ENCODE data around the gene KCNMA1. TPM values are rescaled to one million over a fixed set of nuclear protein-coding genes. Genes with fewer than 3 reads are reported as not detected.

KCNMA1 gene
- total RNA-seq, 1 experiment from 2014 or later = 0.49 TPM

GRCh38 chr10:77631241-77631640, 6.4 kb downstream of the KCNMA1 start:
- ChIA-PET POLR2A (no interaction called here), CTCF (no interaction called here), RAD21 (ENCODE audit: low non-redundant PET in 1 of 2, low total read pairs in 2 of 2, uncharacterized antibody in 2 of 2, unreplicated experiment in 2 of 2) (no interaction called here)
- no peaks in the 10 kb centered on the region for H3K36me3 ChIP-seq (ENCODE audit: control insufficient read depth in 1 of 2, insufficient read depth in 2 of 2, low read length in 2 of 2)
- no peaks in the 10 kb centered on the region for H3K9me2 ChIP-seq (ENCODE audit: insufficient read depth)
- peaks cover 3 to 15% of the 10 kb centered on the region in 2 experiments; a peak in 2 of 4 replicates for H3K4me1 ChIP-seq (ENCODE audit: control insufficient read depth in 1 of 2, insufficient read depth in 2 of 2, low read length in 2 of 2)
- ATAC-seq (no peak), DNase-seq (ENCODE audit: low read depth, low spot score) (no peak)
- no peaks in the 10 kb centered on the region for H3K79me2 ChIP-seq (ENCODE audit: insufficient read depth, low read length)
- no peak overlapping the region for H2AFZ ChIP-seq (ENCODE audit: low read depth, low read length, poor library complexity, severe bottlenecking)
- intact Hi-C loops (cut with micrococcal nuclease) = no loop called here
- no peak overlapping the region for H3K27ac ChIP-seq (ENCODE audit: low read depth, low read length)
- no peak overlapping the region for H3K9ac ChIP-seq (ENCODE audit: low read length)
- TF ChIP-seq SRF (IDR thresholded peaks at IDR 0.05; ENCODE audit: low read depth) = no peak
- no peak for TF ChIP-seq YY1 (IDR thresholded peaks at IDR 0.05; ENCODE audit: extremely low read depth, insufficient replicate concordance, low read depth, low read length)
- TF ChIP-seq FOSL1 (IDR thresholded peaks at IDR 0.05; ENCODE audit: low read depth) = no peak
- TF ChIP-seq POLR2A (IDR thresholded peaks at IDR 0.05; ENCODE audit: borderline replicate concordance, extremely low read depth, insufficient read depth, insufficient read length) = no peak
- TF ChIP-seq ZBTB33 (IDR thresholded peaks at IDR 0.05; ENCODE audit: extremely low read depth, insufficient replicate concordance, low read length) = no peak
- TF ChIP-seq TCF7L2 (IDR thresholded peaks at IDR 0.05; ENCODE audit: borderline replicate concordance, extremely low read depth, insufficient read depth, insufficient read length) = no peak
- no peak for TF ChIP-seq SIN3A (IDR thresholded peaks at IDR 0.05; ENCODE audit: low read depth)
- H3K4me2 ChIP-seq (ENCODE audit: low read length) = no peak overlapping the region
- no peaks in the 10 kb centered on the region for H4K20me1 ChIP-seq (ENCODE audit: insufficient read depth)
- H3K4me3 ChIP-seq (replicated peaks in 1 of 2; ENCODE audit: low read depth in 1 of 2, low read length in 2 of 2) = no peak overlapping the region
- H3K27me3 ChIP-seq (ENCODE audit: insufficient read depth, low read length) = peaks cover 3% of the 10 kb centered on the region; the same call in 1 of the 2 replicates
- H3K9me3 ChIP-seq (ENCODE audit: control insufficient read depth in 1 of 2, insufficient read depth in 1 of 2, low read depth in 1 of 2, low read length in 2 of 2) = no peaks in the 10 kb centered on the region
- BruUV-seq (replicated peaks) = no TSS peak

GRCh38 chr10:77630507-77630848, 7.1 kb downstream of the KCNMA1 start:
- ChIA-PET POLR2A (no interaction called here), RAD21 (ENCODE audit: low non-redundant PET in 1 of 2, low total read pairs in 2 of 2, uncharacterized antibody in 2 of 2, unreplicated experiment in 2 of 2) (no interaction called here), CTCF (no interaction called here)
- H3K4me3 ChIP-seq (replicated peaks in 1 of 2; ENCODE audit: low read depth in 1 of 2, low read length in 2 of 2) = no peak overlapping the region
- no peak overlapping the region for H2AFZ ChIP-seq (ENCODE audit: low read depth, low read length, poor library complexity, severe bottlenecking)
- intact Hi-C loops (cut with micrococcal nuclease) = no loop called here
- TF ChIP-seq CEBPB (IDR thresholded peaks at IDR 0.05; ENCODE audit: low read depth) (no peak), SIN3A (IDR thresholded peaks at IDR 0.05; ENCODE audit: low read depth) (no peak), POLR2AphosphoS5 (IDR thresholded peaks at IDR 0.05; ENCODE audit: low read depth, low read length) (no peak), ZFX (IDR thresholded peaks at IDR 0.05) (no peak), ZNF274 (IDR thresholded peaks at IDR 0.05; ENCODE audit: low read depth, low read length) (no peak), EZH2phosphoT487 (IDR thresholded peaks at IDR 0.05; ENCODE audit: borderline replicate concordance) (no peak), JUND (IDR thresholded peaks at IDR 0.05) (no peak), YY1 (IDR thresholded peaks at IDR 0.05; ENCODE audit: extremely low read depth, insufficient replicate concordance, low read depth, low read length) (no peak), CBX3 (IDR thresholded peaks at IDR 0.05; ENCODE audit: low read depth) (no peak), EZH2 (IDR thresholded peaks at IDR 0.05) (no peak)
- H3K4me2 ChIP-seq (ENCODE audit: low read length) = no peak overlapping the region
- H3K9ac ChIP-seq (ENCODE audit: low read length) = no peak overlapping the region
- DNase-seq (ENCODE audit: low read depth, low spot score) (no peak), ATAC-seq (no peak)
- BruUV-seq (replicated peaks) = no TSS peak
- no peaks in the 10 kb centered on the region for H3K79me2 ChIP-seq (ENCODE audit: insufficient read depth, low read length)
- peaks cover 3 to 15% of the 10 kb centered on the region in 2 experiments; a peak in 2 of 4 replicates for H3K4me1 ChIP-seq (ENCODE audit: control insufficient read depth in 1 of 2, insufficient read depth in 2 of 2, low read length in 2 of 2)
- H3K9me3 ChIP-seq (ENCODE audit: control insufficient read depth in 1 of 2, insufficient read depth in 1 of 2, low read depth in 1 of 2, low read length in 2 of 2) = no peaks in the 10 kb centered on the region
- H3K9me2 ChIP-seq (ENCODE audit: insufficient read depth) = no peaks in the 10 kb centered on the region
- H3K27ac ChIP-seq (ENCODE audit: low read depth, low read length) = no peak overlapping the region
- no peaks in the 10 kb centered on the region for H4K20me1 ChIP-seq (ENCODE audit: insufficient read depth)
- H3K36me3 ChIP-seq (ENCODE audit: control insufficient read depth in 1 of 2, insufficient read depth in 2 of 2, low read length in 2 of 2) = no peaks in the 10 kb centered on the region
- peaks cover 3% of the 10 kb centered on the region; the same call in 1 of the 2 replicates for H3K27me3 ChIP-seq (ENCODE audit: insufficient read depth, low read length)

Data from HCT116 (cell line).